HG03135 (cell line): ENCODE data around the gene SLC35F4.

ENCODE experiments used
- ATAC-seq: cut with Tn5 transposase; IDR thresholded peaks from one replicate; pipeline ENCODE4 v1.9.1; 2021; ENCODE audit warnings: mild to moderate bottlenecking, moderate library complexity; ENCODE audit not compliant: unreplicated experiment

SLC35F4 gene

GRCh38 chr14:57549765-57550420 is 316.0 kb downstream of the SLC35F4 start:
- ATAC-seq, result no peak

- no peak for ATAC-seq
Observed at GRCh38 chr14:57549016-57549564, 316.8 kb downstream of the SLC35F4 start.

- ATAC-seq, result no peak
Observed at GRCh38 chr14:57547131-57547530, 318.8 kb downstream of the SLC35F4 start.

GRCh38 chr14:57533214-57533613 is 332.7 kb downstream of the SLC35F4 start:
- no peak for ATAC-seq

- no peak for ATAC-seq
Observed at GRCh38 chr14:57530571-57530970, 335.3 kb downstream of the SLC35F4 start.

- ATAC-seq, result no peak
Observed at GRCh38 chr14:57526942-57527341, 338.9 kb downstream of the SLC35F4 start.

GRCh38 chr14:57519043-57519442 is 346.8 kb downstream of the SLC35F4 start:
- no peak for ATAC-seq
